NCI-H510A (cell line): Measurements from ENCODE around the gene AFG3L2.

Source experiments
- DNase-seq: peaks from one replicate; lab custom pipeline; 2025; lab: John Stamatoyannopoulos, UW

AFG3L2 gene

DNA sequence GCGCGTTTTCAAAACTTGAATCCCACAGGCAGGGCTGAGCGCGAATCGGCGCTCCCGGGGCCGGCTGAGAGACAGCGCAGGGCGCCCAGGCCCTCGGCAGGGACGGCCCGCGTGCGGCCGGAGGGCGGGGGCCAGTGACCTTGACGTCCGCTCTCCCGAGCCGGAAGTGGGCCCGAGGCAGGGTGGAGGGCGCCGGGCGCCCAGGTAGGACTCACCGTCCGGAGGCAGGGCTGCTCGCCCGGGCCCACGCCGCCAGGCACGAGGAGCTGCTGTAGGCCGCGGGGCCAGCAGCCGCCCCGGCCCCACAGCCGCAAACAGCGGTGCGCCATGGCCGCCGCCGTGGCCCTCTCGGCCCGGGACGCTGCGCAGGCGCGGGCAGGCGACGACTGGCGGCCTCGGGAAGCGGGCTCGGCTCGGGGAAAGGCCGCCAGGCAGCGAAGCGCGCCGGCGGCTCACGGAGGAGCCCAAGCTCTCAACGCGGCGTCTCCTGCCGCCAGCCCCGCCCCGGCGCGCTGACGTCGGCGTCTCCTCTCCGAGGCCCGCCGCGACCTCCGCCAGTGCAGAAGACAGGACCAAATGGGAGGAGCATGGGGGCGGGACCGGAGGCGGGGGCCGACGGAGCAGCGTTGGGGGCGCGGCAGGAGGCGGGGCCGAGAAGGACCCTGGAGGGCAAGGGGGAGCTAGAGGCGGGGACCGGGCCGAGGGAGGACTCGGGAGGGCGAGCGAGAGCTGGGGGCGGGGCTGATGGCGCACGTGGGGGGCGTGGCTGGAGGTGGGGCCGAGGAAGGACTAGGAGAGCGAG is at the start of gene AFG3L2:
Gene AFG3L2, minus strand, starts transcription at position 474 of the 802 bp plus-strand sequence. Its CDS starts 145 bp downstream, at position 329.
- peak; percentile 97 for DNase-seq

DNA sequence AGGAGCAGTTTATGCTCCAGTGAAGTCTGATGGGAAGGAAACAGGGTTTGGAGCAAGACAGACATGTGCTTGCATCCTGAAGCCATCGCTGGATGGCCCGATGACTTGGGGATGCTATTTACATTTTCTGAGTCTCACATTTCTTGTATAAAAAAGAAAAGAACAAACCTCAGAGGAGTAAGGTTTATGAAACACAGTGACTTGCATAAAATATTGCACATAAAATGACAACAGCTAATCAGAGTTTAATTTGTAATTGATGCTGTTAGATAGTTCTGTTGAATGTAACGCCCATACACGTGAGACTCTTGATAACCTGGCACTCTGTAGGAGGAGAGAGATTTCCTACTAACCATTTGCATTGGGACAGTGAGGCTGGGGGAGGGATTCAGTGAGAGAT is 47.2 kb upstream of the AFG3L2 start:
- DNase-seq = no peak

DNA sequence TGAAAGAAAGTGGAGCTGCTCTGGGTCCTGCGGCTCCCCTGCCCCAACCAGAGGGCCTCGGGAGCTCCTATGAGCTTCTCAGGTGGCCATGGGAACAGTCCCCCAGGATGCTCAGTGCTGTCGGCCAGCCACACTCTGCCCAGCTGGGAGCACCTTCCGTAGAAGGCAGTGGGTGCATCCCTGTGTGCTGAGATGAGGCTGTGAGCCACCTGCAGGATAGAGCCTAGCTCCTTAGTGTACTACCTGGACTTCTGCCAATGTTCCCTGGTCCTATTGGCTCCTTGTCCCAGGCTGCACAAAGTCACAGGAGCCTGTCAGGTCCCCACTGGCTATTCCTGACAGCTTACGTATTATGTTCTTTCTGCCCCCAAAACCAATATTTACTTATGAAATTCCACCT is 46.8 kb upstream of the AFG3L2 start:
- DNase-seq = no peak

DNA sequence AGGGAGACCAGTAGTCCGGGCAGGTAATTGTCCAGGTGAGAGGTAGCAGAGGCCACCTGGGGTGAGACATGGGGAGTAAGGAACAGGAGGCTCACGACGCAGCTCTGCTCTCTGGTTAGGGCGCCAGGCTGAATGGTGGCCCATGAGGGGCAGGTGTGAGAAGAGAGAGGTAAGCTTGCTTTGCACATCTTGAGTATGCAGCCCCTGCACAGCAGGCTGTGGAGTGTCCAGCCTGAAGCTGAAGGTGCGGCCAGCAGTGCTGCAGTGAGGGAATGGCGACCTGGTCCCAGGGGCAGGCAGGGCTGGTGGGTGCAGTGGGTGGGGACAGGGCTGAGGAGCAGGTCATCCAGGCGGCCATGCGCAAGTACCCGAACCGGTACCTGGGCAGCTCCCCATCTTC is 46.4 kb upstream of the AFG3L2 start:
- no peak for DNase-seq

DNA sequence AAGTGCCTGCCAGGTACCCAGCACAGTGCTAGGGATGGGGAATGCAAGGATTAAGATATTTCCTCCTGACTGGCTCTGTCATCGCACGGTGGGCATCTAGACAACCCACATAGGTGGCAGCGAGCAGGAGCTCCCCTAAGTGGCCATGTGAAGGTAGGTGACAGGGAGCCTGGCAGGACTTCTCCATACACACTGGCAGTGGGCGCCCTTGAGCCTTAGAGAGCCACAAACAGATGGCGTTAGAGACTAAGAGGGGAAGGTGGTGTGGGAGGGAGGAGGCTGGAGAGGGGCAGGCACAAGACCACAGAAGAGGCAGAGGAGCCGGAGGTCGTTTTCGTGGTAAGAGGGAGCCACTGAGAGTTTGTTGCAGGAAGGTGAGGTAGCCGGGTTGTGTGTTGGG is 45.9 kb upstream of the AFG3L2 start:
- DNase-seq = peak; percentile 14

DNA sequence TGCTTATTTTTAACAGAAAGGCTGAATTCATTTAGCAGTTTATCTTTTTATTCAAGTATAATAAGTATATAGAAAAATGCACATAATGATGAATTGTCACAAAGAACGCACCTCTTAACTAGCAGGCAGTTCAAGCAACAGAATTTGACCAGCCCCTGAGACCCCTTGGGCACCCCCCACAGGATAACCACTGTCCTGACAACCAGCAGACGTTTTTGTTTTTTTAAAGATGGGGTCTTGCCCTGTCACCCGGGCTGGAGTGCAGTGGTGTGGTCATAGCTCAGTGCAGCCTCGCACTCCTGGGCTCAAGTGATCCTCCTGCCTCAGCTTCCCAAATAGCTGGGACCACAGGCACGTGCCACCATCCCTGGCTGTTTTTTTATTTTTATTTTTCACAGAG is 44.7 kb upstream of the AFG3L2 start:
- no peak for DNase-seq

DNA sequence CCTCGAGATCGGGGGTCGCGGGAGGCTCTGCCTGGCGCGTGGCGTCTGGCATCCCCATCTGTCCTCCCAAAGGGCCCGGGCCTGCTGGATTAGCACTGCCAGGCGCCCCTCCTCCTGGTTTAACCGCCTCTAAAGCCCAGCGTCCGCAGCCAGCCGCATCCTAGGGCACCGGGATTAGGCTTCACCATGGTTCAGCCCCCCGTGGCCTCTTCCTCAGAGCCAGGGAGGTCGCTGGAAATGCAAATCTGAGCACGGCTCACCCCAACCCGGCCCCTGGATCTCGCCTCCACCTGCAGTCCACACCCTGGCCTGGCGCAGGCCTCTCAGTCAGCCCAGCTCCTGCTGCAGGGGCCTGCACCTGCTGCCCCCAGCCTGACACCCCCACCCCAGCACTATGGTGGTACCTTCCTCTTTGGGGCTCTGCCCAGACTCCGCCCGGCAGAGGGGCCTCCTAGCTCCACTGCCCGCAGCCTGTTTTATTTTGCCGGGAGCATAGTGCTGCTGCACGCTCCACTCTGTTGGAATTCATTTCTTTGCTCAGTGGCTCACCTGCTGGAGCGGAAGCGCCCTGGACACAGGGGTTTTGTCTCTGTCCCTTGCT is 43.9 kb upstream of the AFG3L2 start:
- peak; percentile 20 for DNase-seq

DNA sequence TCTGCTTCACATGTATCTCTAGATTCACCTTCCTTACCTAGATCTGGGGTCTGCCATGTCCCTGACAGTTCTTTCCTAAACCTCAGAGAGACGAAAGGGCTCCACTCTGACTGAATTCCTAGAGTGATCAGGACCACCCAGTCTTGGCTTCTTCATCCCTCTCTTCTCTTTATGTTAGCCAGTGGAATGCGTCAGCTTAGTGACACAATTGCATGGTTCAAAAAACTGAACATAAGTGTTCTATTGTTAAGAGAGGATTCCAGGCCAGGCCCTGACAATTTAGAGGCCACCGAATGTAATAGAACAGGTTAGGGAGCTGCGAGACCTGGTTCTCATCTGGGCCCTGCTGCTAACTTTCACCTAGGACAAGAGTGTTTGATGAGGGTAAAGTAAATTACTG is 40.7 kb upstream of the AFG3L2 start:
- DNase-seq = no peak

DNA sequence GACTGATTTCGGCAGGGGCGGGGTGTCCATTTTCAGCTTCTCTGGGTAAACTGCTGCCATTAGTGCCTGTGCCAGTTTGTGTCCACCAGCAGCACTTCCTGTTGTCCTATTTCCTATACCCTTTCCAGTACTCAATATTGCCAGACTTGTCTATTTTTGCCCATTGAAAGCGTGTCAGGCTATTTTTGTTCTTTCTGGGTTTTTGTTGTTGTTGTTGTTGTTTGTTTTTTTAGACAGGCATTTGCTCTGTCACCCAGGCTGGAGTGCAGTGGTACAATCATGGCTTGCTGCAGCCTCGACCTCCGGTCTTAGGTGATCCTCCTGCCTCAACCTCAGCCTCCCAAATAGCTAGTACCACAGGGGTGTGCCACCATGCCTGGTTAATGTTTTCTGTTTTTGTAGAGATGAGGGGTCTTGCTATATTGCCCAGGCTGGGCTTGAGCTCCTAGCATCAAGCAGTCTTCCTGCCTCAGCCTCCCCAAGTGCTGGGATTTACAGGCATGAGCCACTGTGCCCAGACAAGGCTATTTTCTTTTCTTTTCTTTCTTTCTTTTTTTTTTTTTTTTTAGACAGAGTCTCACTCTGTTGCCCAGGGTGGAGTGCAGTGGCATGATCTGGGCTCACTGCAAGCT is 39.2 kb upstream of the AFG3L2 start:
- DNase-seq = no peak

DNA sequence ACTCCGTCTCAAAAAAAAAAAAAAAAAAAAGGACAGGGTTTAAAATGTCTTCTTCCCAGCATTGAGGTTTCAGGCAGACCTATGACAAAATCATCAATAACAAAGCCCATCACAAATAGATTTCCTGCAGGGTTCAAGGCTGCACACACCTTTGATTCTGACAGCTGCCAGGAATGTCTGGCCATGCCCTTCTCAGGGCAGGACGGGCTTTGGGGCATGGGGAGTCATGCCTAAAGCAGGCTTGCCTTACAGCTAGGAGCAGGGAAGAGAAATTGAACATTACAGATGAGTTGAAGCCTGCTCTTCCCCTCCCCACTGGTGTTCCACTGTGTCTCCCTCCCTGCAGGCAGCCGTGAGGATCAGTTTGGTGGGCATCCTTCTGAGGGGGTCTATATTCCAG is 34.4 kb upstream of the AFG3L2 start:
- no peak for DNase-seq

DNA sequence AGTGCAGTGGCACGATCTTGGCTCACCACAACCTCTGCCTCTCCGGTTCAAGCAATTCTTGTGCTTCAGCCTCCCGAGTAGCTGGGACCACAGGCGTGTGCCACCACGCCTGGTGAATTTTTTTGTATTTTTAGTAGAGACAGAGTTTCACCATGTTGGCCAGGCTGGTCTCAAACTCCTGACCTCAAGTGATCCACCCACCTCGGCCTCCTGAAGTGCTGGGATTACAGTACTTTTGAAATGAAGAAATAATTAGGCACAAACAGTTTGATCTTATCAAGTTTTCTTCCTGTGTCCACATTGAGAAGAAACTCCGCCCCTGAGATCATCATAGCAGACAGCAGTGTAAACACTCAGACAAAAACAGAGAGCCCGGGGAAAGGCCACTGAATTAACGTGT is 33.7 kb upstream of the AFG3L2 start:
- peak; percentile 4 for DNase-seq

DNA sequence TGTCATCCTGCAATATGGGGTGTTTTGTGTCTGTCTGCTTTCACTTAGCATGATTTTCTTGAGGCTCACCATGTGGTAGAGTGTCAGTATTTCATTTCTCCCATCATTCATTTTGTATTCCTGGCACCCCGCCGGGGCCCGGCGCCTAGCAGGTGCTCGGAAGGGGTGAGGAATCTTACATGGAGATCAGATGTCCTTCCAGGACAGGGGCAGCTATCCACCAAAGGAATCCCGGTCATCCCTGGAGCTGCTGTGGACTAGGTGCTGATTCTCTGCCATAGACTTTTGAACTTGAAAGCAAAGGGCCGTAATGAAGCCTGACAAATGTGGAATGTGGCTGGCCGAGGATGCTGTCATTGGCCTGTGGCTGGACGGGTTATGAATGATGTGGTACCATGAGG is 33.1 kb upstream of the AFG3L2 start:
- no peak for DNase-seq

DNA sequence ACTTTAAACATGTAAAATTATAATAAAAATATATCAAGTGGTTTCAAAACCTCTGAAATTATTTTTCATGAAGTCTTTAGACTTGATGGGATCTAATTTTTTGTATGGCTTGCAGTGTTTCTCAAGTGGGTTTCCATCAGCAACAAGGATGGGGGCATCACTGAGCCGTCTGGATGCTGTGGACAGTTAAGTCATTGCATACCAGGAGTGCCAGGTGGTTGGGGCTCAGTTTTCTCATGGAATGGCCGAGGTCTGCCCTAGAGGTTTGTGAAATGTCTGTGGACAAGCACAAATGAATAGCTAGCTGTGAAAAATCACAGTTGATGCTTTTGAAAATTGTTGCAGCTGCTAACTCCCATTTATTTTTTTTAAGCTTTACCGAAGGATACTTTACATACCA is 32.4 kb upstream of the AFG3L2 start:
- no peak for DNase-seq

DNA sequence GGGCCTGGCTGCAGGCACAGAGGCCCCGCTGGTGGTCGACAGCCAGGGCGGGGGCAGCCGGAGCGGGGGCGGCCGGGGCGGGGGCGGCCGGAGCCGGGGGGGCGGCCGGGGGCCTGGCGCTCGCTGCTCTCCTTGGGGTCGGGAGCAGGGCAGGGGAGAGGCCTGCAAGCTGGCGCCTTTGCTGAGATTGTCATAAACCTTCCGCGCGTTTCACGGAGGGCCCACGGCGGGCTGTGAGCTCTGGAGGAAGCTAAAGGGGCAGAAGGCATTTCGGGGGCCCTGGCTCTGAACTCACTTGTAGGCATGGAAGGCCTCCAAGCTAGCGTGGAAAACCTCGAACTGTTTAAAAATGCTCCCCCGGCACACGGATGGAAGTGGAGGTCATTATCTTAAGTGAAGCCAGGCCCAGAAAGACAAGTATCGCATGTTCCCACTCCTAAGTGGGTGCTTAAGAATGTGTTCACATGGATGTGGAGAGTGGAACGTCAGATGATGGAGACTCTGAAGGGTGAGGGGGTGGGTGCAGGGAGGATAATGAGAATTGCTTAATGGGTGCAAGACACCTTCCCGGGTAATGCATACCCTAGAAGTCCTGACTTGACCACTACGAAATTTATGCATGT is 31.3 kb upstream of the AFG3L2 start:
- no peak for DNase-seq

DNA sequence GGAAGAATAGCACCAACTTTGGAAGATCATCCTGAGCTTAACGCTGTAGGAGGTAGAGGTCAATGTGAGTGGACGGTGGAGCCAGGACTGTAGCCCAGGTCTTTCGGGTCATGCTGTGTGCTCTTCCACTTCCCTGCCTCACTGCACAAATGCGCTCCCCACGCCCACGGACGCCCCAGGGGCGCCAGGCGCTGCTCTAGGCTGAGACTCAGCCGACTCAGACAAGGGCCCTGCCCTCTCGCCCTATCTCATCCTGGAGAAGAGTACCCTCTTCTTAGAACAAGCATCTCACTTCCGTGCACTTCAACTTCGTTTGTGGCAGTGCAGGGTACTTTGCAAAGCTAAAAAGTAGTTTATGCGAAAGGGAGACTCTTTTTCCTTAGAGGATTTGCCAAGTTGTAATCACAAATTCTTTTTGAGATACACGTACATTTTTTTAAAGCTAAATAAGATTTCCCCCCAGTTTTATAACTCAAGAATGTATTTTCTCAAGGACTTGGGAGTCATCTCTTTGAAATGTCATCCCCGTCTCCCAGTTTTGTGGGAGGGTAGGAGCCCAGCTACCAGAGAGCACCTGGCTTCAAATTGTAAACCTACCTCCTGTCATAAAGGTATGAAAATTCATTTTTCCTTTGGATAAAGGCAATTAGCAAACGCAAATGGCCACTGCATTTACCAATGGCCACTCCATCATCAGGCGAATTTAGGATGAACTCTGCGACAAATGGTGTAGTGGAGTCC is 29.5 kb upstream of the AFG3L2 start:
- DNase-seq = no peak

DNA sequence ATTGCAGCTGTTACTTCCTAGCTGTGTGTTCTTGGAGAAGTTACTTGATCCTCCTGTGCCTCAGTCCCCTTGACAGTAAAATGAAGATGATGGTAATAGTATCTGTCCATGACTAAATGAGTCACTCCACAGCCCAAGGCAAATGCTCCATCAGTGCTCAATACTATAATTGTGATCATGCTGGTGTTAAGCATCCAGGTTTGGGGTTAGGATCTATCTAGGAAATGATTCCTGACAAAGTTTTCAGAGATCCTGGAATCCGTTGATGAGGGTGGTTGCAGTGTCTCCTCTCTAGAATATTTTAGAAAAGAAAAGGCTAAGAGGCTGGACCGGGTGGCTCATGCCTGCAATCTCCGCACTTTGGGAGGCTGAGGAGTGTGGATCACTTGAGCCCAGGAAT is 28.0 kb upstream of the AFG3L2 start:
- no peak for DNase-seq

DNA sequence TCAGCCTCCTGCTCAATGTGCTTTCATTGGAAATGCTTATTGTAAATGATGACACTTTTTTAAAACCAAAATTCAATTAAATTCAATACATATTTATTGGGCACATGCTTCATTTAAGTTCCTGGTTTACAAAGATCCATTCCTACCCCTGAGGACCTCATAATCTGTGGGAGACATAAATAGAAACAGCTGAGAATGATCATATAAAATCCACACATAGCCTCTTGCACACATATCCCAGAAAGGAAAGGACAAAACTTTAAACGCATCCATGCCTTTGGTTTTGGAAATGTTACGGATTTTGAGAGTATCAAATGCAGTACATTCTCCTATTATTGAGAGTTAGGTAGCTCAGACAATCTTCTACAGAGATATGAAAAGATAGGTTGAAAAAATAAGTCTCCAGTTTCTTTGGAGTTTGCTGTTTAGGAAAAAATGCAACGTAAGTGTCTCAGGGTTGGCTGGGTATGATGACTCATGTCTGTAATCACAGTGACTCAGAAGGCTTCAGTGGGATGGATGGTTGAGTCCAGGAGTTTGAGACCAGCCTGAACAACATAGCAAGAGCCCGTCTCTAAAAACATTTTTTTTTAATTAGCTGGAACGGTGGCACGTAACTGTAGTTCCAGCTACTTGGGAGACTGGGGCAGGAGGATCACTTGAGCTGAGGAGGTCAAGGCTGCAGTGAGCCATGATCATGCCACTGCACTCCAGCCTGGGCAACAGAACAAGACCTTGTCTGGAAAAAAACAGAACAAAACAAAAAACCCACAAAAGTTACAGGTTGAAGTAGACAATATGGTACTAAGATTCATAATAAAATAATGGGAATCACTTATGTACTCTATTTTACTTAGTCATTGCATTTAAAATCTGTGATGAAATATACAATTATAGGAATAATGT is 26.8 kb upstream of the AFG3L2 start:
- no peak for DNase-seq

DNA sequence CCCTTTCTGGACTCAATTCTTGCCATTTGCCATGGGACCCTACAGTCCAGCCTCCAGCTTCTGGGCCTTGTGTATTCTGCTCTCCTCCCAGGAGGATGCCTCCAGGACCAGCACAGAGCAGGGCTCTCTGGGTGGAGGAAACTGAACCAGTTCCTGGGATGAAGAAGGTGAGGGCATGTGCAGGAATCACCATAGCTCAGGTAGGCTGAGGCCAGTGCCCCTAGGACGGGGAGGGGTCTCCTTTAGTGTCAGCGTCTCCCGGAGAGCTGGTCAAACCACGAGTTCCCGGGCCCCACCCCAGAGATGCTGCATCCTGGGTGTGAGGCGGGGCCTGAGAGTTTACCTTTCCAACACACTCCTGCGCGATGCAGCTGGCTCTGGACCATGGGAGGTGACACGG is 24.9 kb upstream of the AFG3L2 start:
- DNase-seq = no peak

DNA sequence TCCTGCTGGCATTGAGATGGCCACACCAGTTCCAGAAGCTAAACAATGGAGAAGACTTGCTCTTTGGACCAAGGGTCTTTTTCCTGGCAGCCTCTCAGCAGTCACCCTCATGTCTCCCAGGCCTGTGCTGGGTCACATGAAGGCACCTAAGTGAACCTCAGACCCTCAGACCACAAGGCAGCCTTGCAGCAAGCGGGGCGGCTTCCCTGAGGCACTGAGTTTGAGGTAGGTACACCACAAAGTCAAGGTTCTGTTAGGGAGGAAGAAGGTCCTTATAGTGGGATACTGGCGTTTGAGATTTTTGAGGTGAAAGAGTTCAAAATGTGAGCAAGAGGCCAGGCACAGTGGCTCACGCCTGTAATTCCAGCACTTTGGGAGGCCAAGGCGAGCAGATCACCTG is 22.2 kb upstream of the AFG3L2 start:
- no peak for DNase-seq

DNA sequence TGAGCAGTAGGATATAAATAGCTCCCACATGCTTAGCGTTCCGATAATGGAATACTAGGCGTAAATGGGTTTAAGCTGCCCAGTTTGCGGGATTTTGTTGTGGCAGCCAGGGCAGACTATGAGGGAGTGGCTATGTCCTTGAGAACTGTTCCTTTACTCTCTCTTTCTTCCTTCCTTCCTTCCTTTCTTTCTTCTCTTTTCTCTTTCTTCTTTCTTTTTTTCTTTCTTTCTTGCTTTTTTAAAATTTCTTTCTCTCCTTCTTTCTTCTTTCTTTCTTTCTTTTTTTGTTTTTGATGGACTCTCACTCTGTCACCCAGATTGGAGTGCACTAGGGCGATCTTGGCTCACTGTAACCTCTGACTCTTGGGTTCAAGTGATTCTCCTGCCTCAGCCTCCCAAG is 21.6 kb upstream of the AFG3L2 start:
- no peak for DNase-seq

DNA sequence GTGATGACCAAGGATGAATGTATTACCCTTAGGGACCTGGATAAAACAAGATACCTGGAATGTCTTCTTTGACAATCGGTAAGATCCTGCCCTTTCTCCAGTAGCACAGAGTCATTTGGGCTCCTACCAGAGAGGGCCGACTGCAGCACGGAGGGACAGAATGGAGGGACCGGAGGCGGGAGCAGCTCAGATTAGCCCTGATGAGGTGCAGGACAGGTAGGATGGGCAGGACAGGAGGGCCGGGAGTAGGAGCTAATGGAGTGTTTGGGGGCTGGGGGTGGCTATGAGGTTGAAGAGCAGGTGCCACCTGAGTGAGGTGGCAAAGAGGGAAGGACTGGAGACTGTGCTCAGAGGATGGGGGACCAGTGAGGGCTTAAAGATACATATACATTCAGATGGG is 20.8 kb upstream of the AFG3L2 start:
- DNase-seq = no peak
